GM19467 (cell line): ENCODE results near the gene ADCY6.

ENCODE experiments used
- ATAC-seq: cut with Tn5 transposase; IDR thresholded peaks from one replicate; pipeline ENCODE4 v1.9.1; 2021; ENCODE audit warnings: mild to moderate bottlenecking, moderate library complexity; ENCODE audit not compliant: unreplicated experiment

ADCY6 gene

DNA sequence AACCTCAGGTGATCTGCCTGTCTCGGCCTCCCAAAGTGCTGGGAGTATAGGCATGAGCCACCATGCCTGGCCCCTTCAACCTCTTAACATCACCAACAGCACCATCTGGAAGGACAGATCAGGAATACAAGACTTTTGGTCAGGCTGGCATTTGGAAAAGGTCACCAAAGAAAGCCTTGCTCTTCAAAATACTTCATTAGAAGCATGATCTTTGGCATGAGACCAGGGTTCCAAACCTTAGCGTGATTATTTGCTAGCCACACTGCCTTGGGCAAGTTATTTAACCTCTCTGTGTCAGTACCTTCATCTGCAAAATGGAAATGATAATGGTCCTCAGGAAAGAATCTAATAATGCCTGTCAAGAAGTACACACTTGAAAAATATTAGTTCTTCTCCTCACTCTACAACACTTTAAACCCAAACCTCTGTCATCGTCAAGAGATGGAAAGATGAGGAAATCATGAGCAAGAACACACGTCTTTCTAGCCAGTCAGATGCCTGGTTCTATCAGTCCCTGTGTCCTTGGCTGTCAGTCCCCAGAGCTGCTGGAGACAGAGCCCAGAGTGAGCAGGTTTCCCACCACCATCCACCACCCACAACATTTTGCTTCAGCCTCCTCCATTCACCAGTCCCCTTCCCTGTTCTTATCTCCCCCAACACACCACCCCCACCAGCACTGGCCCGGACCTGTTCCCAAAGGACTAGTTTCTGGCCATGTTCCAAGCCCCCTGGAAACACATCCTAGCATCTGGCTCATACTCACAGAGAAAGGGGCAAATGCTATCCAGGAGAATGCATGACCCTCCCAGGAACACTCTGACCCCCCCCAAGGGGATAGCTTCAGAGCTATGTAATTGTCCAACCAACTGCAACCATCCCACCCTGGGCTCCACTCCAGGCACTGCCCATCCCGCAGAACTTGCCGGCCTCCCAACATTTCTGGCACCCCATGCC lies 2.0 kb downstream of the ADCY6 start:
- ATAC-seq = no peak

DNA sequence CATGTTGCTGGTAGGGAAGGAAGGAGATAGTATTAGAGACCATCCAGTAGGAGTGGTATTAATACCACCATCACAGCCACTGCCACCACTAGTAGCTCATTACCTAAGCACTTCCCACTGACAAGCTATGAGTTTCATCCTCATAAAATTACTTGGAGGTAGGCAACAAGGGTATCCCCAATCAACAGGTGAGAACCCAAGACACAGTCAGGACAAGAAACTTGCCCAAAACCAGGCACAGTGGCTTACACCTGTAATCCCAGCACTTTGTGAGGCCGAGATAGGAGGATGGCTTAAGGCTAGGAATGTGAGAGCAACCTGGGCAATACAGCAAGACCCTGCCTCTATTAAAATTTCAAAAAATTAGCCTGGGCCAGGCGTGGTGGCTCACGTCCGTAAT lies 5.5 kb downstream of the ADCY6 start:
- ATAC-seq = no peak

- no peak for ATAC-seq
These were observed 6.2 kb downstream of the ADCY6 start for GRCh38 chr12:48782457-48783395.

DNA sequence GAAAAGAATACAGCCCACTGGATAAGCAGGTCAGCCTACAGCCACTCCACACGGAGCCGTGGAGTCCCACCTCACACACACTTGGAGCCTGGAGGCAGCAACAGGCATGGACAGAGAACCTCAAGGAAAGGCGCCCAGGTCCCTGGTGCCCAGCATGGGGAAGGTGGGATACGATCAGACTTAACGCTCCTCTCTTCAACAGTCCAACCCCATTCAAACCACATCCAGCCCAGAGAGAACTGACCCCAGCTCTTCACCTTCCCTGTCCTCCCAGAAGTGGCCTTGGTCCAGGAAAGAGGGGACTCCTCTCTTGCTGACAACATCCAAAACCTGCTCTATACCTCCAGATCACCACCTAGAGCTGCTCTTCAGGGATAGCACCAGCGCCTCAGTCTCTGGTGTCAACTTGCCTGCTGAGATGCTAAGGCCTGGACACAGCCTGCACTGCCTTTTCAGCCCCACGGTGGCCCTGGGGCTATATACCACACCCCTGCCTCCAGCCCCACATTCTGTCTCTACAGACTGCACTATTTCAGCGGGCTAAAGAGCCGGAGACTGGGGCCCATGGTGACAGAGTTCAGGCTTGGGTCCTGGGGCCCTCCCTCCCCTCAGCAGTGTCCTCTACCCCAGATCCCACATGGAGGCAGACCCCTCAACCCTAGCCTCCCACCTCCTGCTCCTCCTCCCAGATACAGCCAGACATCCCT lies 7.0 kb downstream of the ADCY6 start:
- ATAC-seq = no peak

GRCh38 chr12:48780381-48781025 lies 8.4 kb downstream of the ADCY6 start:
- no peak for ATAC-seq

DNA sequence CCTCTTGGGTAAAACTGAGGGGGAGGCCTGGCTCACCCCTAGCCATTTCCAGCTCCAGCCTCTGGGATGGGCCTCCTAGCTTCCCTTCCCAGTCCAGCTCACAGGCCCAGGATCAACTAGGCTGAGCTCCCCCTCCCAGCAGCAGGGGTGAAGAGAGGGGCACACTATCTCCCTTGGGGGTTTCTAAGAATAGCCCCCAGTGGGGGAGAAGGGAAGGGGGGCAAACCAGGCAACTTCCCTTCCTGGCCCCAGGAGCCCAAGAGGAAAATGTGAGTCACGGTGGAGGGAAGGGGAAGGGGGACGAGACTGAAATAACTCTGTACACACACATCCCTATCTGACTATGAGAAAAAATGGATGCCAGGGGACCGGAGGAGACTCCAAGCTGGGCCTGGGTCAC lies 9.0 kb downstream of the ADCY6 start:
- no peak for ATAC-seq

DNA sequence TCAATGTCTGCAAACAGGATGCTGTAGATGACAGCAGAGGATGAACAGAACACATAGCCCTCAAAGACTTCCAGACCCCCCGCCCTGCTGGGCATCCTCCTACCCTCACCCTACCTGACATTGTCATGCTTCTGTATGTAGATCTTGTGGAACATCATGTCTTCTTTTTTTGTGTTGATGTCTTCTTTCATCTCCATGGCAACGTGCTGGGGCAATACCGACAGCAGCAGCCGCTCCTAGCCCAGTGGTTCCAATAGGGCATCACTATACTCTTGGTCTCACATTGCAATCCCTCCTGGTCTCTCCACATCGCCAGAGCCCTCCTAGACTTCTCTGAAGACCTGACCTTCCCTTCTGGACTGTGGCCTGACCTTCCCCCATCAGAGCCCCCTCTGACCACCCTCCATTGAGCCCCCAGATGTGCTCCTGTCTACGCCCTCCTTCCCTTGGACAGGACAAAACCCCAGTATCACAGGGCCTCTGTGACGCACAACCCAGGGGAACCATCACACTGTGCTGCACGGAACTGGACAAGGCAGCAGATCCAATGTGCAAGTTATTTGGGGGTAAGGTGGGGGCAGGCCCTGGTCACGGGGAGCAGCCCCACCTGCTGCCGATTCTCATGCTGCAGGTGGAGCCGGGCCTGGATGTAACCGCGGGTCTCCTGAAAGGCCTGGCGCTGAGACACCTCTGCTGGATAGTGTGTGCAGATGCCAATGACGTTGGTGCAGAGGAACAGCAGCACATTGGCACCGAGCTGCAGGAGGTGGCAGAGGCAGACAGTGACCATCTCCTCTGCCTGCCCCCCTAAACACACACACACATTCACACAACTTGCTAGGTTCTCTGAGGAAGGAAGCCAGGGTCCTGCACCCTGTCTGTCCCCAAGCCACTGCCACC lies 11.1 kb downstream of the ADCY6 start:
- no peak for ATAC-seq

- no peak for ATAC-seq
These were observed 11.9 kb downstream of the ADCY6 start for GRCh38 chr12:48776956-48777355.

DNA sequence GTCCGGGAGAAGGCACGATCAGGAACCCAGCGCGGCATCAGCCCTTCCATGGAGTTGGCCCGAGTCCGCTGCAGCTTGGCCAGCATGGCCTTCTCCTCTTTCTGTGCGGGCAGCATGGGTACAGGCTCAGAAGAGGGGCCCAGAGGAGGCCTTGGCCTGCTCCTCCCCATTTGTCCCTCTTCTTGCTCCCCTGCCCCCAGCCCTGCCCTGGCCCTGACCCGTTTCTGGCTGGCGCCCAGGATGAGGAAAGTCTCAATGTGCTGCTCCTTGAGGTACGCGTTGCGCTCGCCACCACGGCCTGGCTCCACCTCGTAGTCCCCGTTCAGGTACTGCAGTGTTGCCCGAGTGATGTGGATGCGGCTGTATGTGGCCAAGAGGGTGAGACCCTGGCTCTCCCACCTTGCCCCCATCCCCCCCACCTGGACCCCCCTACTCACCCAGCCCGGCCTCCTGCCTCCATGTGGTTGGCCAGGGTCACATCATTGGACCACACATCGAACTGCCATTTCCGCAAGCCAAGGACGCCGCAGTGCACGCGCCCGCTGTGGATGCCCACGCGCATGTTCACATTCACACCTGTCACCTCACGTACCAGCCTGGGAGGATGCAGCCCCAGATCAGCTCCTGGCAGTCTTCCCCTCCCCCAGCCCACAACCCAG lies 12.8 kb downstream of the ADCY6 start:
- ATAC-seq = no peak

GRCh38 chr12:48775299-48775698 lies 13.6 kb downstream of the ADCY6 start:
- ATAC-seq = no peak

- no peak for ATAC-seq
These were observed 14.4 kb downstream of the ADCY6 start for GRCh38 chr12:48774516-48774915.

DNA sequence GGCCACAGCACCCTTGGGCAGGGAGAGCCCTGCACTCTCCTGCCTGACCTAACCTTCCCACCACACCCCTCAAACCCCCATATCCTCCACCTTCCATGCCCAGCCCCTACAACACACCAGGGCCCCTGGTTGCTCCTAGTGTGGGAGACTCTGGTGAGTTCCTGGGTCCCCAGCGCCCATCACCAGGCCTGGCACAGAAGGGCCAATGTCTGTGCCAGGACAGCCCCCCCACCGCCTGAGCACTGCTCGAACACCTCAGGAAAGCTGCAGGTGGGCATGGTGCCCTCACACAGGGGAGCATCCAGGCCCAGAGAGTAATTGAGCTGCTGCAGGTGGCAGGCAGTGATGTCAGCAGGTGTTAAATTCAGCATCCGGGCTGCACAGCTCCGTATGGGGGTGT lies 15.2 kb downstream of the ADCY6 start:
- no peak for ATAC-seq

DNA sequence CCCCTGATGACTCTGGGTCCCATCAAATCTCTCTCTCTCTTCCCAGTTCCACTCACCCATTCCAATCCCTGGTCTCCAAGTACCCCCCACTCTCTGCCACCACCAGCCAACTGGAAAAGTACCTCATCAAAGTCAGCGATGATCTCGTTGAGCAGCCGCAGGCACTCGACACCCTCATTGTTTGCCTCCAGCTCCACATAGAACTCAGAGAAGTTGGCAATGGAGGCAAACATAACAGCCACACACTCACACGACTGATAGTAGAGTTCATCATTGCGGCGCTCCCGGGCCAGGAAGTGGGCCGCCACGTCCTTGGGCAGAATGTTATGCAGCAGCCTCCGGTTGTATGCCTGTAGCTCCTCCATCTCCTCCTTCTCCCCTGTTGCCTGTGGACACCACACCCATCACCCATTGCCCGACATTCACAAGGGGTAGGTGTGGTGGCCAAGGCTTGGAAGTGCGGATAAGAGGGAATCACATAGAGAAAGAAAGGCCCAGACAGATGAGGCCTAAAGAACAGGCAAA lies 17.2 kb downstream of the ADCY6 start:
- no peak for ATAC-seq

DNA sequence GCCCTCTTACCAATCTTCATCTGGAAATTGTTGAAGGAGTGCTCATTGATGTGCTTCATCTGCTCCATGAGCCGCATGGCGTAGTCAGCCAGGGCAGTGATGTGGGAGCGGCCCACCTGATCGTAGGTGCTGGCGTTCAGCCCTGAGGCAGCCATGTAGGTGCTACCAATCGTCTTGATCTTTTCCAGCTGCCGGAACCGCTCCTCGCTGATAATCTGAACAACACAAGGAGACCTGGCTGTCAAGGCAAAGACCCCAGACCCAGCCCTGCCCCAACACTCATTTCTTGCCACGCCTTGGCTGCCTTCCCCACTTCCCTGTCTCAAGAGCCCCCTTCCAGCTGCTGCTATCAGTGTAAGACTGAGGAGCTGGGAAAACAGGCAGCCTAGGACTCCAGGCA lies 18.1 kb downstream of the ADCY6 start:
- ATAC-seq = no peak

DNA sequence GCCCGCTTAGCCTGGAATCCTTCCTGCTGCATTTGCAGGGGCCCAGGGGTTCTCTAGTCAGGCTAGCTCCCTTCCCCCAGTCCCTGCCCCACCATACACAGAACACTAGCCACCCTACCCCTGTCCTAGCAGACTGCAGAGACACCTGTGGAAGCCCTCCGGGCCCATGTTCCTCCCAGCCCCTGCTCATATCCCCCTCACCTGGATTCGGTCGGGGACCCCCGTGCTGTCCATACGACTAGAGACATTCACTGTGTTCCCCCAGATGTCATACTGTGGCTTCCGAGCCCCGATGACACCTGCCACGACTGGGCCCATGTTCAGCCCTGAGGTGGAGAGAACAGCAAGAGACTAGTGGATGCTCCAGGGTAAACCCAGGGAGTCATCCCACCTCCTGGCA lies 20.2 kb downstream of the ADCY6 start:
- no peak for ATAC-seq

DNA sequence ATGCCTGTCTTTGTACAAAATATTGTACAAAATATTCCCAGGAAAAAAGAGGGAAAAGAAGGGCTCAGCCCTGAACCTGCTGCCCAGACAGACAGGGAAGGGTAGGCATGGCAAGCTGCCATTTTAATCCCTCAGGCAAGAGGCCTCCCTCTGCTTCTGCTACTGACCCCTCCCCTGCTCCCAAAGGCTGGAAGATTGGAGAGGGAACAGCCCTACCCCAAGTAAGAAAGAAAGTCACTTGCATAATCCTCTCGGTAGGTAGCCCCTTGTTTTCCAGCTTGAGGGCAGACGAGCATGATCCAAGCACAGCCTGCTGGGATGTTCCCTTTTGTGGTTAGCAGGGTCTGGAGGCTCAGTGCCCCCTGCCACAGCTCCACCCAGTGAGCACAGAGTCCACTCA lies 20.7 kb downstream of the ADCY6 start:
- no peak for ATAC-seq

GRCh38 chr12:48767521-48767920 lies 21.4 kb downstream of the ADCY6 start:
- ATAC-seq = no peak

DNA sequence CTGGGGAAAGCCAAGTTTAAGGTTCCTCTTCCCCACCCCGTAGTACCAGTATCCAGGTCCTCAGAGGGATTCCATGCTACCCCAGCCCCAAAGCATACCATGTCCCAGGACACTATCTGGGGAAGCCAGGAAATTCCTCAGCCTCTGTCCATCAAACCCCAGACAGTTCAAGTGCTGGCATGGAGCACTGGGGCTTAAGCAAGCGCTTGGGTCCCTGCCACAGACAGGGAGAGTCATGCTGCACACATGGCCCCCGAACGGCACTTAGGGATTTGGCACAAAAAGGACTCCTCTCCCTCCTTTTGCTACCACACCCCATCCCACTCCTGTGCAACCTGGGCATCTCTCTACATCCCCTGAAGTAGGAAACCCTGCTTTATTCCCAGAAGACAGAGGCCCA lies 21.8 kb downstream of the ADCY6 start:
- no peak for ATAC-seq

DNA sequence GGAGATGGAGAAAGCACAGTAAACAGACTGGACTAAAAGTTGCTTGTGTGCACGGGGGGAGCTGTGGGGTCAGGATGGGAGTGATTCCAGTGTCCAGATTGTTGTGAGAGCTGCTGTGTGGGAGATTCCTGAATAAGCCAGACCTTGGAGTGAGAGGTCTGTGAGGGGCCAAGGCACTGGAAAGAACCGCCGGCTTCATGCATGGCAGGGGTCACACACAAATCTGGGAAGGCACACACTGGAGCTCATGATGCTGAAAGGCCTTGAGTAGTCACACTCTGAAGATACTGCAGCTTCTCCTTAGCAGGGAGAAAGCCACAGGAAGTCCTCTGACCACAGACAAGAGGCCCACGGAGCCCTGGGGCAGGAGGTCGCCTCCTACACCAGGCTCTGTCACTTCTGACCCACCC lies 23.1 kb downstream of the ADCY6 start:
- ATAC-seq = no peak
